Mesothelial cell of epicardium (in vitro differentiated cells): ENCODE results near the gene NR6A1. TPM values are rescaled to one million over a fixed set of nuclear protein-coding genes. Genes with fewer than 3 reads are reported as not detected.

Experiments
- DNase-seq, 2 experiments: peaks; one replicate each; pipeline ENCODE4 v3.0.0; 2021; ENCODE audit warnings: low spot score in 2 of 2; ENCODE audit not compliant: unreplicated experiment in 2 of 2
- H3K27ac Mint-ChIP-seq: 2 replicates; pipeline ENCODE4 v1.8.0; 2021; ENCODE audit warnings: mixed read lengths
- H3K27me3 Mint-ChIP-seq: 2 replicates; pipeline ENCODE4 v1.8.0; 2021; ENCODE audit warnings: low read depth, mixed read lengths
- H3K36me3 Mint-ChIP-seq: 2 replicates; pipeline ENCODE4 v1.8.0; 2021; ENCODE audit warnings: mixed read lengths
- H3K4me1 Mint-ChIP-seq: 2 replicates; pipeline ENCODE4 v1.8.0; 2021; ENCODE audit warnings: mixed read lengths
- H3K4me3 Mint-ChIP-seq: 2 replicates; pipeline ENCODE4 v1.8.0; 2021; ENCODE audit warnings: mild to moderate bottlenecking, moderate library complexity, mixed read lengths
- H3K9me3 Mint-ChIP-seq: 2 replicates; pipeline ENCODE4 v1.8.0; 2021; ENCODE audit warnings: mixed read lengths
- CTCF ChIP-seq: fragments of 200-600 bp; sonication (generic); IDR thresholded peaks from one replicate; pipeline ENCODE4 v1.5.0; 2021; ENCODE audit warnings: antibody characterized with exemption; ENCODE audit not compliant: unreplicated experiment
- total RNA-seq: library from RNA; stranded (reverse); gene quantifications from 3 replicates; pipeline ENCODE4 v1.2.1, GENCODE V29; 2021

NR6A1 gene
- total RNA-seq, 1 donor from 2014 or later, result 5.9 TPM

DNA sequence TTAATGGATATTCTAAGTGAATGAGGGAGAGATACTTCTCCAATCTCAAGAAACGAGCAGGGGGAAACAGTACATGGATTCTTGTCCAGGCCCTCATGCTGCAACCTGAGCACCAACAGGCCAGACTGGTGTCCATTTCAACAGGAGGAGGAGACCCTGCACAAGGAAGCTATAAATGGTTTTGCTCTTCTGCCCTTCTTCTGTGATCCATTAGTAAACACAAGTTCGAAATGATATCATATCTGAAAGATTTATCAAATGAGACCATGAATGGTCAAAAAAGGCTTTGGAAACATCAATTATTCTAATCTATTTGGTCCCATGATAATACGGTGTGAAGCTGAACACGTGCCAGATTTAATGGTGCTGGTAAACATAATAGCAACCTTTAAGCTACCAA lies 109.8 kb downstream of the NR6A1 start:
- DNase-seq, result no peak
- Mint-ChIP-seq H3K36me3 (peaks cover 12% of the 10 kb centered on the region), H3K9me3 (peaks cover 5% of the 10 kb centered on the region), H3K4me3 (peak overlapping the region; percentile 65), H3K4me1 (peaks cover 46% of the 10 kb centered on the region), H3K27ac (peak overlapping the region; percentile 96), H3K27me3 (no peaks in the 10 kb centered on the region)
- no peak for TF ChIP-seq CTCF

- H3K9me3 Mint-ChIP-seq, result peaks cover 5% of the 10 kb centered on the region
- peaks cover 46% of the 10 kb centered on the region for H3K4me1 Mint-ChIP-seq
Measured at GRCh38 chr9:124660341-124660801, 110.7 kb downstream of the NR6A1 start.

GRCh38 chr9:124659099-124659659 lies 111.9 kb downstream of the NR6A1 start:
- DNase-seq, result peak; percentile 38 to 56
- H3K27ac Mint-ChIP-seq, result peak overlapping the region; percentile 99
- H3K4me1 Mint-ChIP-seq, result peaks cover 44% of the 10 kb centered on the region
- H3K4me3 Mint-ChIP-seq, result peak overlapping the region; percentile 93
- TF ChIP-seq CTCF, result no peak
- no peaks in the 10 kb centered on the region for H3K27me3 Mint-ChIP-seq
- peaks cover 3% of the 10 kb centered on the region for H3K9me3 Mint-ChIP-seq
- peaks cover 2% of the 10 kb centered on the region for H3K36me3 Mint-ChIP-seq

More at GRCh38 chr9:124660341-124660801, 110.7 kb downstream of the NR6A1 start:
- Mint-ChIP-seq H3K36me3 (peaks cover 7% of the 10 kb centered on the region), H3K4me3 (peak overlapping the region; percentile 93), H3K27me3 (no peaks in the 10 kb centered on the region), H3K27ac (peak overlapping the region; percentile 99)
- peak in 1 of 2 experiments; percentile 41 for DNase-seq
- TF ChIP-seq CTCF, result no peak

- DNase-seq, result peak; percentile 34 to 69
- TF ChIP-seq CTCF, result no peak
- Mint-ChIP-seq H3K4me3 (peak overlapping the region; percentile 93), H3K9me3 (no peaks in the 10 kb centered on the region), H3K27ac (peak overlapping the region; percentile 99), H3K36me3 (no peaks in the 10 kb centered on the region), H3K4me1 (peaks cover 40% of the 10 kb centered on the region), H3K27me3 (no peaks in the 10 kb centered on the region)
Measured at GRCh38 chr9:124658165-124659017, 112.7 kb downstream of the NR6A1 start.

DNA sequence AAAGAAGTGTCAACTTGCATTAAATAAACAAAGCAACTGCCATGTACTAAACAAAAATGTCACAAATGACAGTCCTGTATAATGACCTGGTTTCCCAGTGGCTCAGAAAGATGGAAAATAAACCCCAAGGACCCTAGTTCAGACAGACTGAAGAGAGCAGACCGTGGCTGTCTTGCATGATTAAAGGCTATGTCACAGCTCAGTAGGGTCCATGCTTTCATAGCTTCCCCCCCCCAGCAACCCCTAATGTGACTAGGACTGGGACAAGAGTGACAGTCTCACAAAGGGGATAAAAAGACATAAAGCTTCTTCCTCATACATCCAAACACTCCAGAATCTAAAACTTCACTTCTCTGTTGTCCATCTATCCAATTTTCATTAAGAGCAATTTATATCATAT lies 113.6 kb downstream of the NR6A1 start:
- peaks cover 33% of the 10 kb centered on the region for H3K4me1 Mint-ChIP-seq
- no peak for DNase-seq
- peak overlapping the region; percentile 99 for H3K27ac Mint-ChIP-seq
- no peaks in the 10 kb centered on the region for H3K27me3 Mint-ChIP-seq
- no peak for TF ChIP-seq CTCF
- H3K9me3 Mint-ChIP-seq, result no peaks in the 10 kb centered on the region
- peak overlapping the region; percentile 93 for H3K4me3 Mint-ChIP-seq
- H3K36me3 Mint-ChIP-seq, result no peaks in the 10 kb centered on the region
